ENCODE measurements around the gene YJEFN3. TPM values are rescaled to one million over a fixed set of nuclear protein-coding genes. Genes with fewer than 3 reads are reported as not detected.

The YJEFN3 gene, protein sequence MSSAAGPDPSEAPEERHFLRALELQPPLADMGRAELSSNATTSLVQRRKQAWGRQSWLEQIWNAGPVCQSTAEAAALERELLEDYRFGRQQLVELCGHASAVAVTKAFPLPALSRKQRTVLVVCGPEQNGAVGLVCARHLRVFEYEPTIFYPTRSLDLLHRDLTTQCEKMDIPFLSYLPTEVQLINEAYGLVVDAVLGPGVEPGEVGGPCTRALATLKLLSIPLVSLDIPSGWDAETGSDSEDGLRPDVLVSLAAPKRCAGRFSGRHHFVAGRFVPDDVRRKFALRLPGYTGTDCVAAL
- total RNA-seq (1 to 10 TPM; 4.4 to 9.2 TPM), polyA plus RNA-seq (ENCODE audit: insufficient read length in 2 of 2) (10 to 100 TPM; 20.9 to 30.6 TPM)
- long read RNA-seq, donor 1, transcript YJEFN3-201 (6 exons, 878 nt): major isoform, 10 of 18 reads
- long read RNA-seq, donor 1, partial matches to known transcripts: 8 of 18 reads
- long read RNA-seq, donor 1, other reads (novel, unspliced or antisense): 0 of 18 reads
- long read RNA-seq, donor 2, partial matches to known transcripts: 0 of 3 reads
- long read RNA-seq, donor 2, other reads (novel, unspliced or antisense): 0 of 3 reads
- long read RNA-seq, donor 3, partial matches to known transcripts: 0 of 4 reads
- long read RNA-seq, donor 3, other reads (novel, unspliced or antisense): 0 of 4 reads
- long read RNA-seq, donor 4: 0 reads

DNA sequence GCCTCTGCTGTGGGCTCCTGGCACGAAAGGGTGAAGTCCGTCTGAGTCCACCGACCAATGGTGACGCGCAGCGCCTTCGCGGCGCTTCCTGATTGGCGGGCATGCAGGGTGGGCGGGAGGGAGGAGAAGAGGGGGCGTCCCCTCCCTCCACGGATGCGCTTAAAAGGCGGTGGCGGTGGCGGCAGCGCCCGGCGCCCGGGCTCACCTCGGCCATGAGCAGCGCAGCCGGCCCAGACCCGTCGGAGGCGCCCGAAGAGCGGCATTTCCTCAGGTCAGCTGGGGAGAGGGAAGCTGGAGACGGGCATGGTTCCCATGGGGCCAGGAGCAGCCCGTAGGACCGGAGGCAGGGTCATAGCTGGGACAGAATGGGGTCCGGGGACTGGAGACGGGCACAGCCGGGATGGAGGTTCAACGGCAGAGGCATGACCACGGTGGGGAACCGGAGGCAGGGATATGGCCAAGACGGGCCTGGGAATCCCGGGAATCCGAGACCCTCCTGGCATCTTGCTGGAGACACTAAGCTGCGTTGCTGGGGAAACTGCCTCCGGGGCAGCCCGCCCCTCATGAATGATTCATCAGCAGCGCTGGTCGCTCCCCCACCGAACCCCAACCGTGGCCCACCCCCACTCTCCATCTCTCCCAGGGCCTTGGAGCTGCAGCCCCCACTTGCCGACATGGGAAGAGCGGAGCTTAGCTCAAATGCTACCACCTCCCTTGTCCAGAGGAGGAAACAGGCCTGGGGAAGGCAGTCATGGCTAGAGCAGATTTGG is at the start of gene YJEFN3:
YJEFN3 (plus strand) TSS at position 191 of the 770 bp plus-strand sequence; CDS start at position 213, 22 bp downstream.
- Histone ChIP-seq H3K9me3 (ENCODE audit: control insufficient read depth, insufficient read depth, low read length) (no peaks in the 10 kb centered on the region), H3K27me3 (ENCODE audit: control insufficient read depth, insufficient read depth, low read length) (no peaks in the 10 kb centered on the region), H3K4me3 (ENCODE audit: low read depth, low read length) (peak within 1 kb of the TSS; percentile 33), H3K36me3 (ENCODE audit: control insufficient read depth, insufficient read depth, low read length) (peaks cover 64% of the 10 kb centered on the region), H3K27ac (ENCODE audit: low read depth, low read length) (no peak within 1 kb of the TSS), H3K4me1 (ENCODE audit: control insufficient read depth, insufficient read depth, low read length) (peaks cover 42% of the 10 kb centered on the region)
- peak in 5 of 6 donors; percentile 55 to 95 (median 71) for DNase-seq (ENCODE audit: low read depth in 4 of 6, low spot score in 6 of 6)
- 8% methylated on average over 46 of the region's 50 CpGs for WGBS (ENCODE audit: insufficient coverage)

DNA sequence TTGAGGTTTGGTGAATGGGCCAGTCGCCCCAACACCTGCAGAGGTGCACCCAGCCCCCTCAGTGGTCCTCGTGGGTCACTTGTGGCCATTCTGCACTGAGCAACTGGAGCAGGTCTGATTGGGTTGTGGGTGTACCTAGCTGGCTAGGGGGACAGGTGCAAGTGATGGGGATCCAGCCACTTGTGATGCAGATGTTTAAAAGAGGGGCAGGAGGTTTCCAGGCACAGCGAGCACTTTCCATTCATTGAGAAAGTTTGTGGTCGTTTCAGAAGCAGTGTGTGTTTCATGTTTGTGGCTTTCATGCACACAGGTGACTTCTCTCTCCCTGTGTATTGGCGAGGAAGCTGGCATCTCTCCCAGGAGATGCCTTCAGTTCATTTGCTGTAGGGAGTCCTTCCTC is 48.0 kb upstream of the YJEFN3 start:
- H3K9me3 ChIP-seq (ENCODE audit: control insufficient read depth, insufficient read depth, low read length): no peaks in the 10 kb centered on the region
- peaks cover 23% of the 10 kb centered on the region for H3K4me1 ChIP-seq (ENCODE audit: control insufficient read depth, insufficient read depth, low read length)
- peaks cover 11% of the 10 kb centered on the region for H3K36me3 ChIP-seq (ENCODE audit: control insufficient read depth, insufficient read depth, low read length)
- H3K27me3 ChIP-seq (ENCODE audit: control insufficient read depth, insufficient read depth, low read length): no peaks in the 10 kb centered on the region
- no peak overlapping the region for H3K27ac ChIP-seq (ENCODE audit: low read depth, low read length)
- no peak for DNase-seq (ENCODE audit: low read depth in 4 of 6, low spot score in 6 of 6)
- no peak overlapping the region for H3K4me3 ChIP-seq (ENCODE audit: low read depth, low read length)
- 94% methylated on average over 4 of the region's 5 CpGs for WGBS (ENCODE audit: insufficient coverage)

DNA sequence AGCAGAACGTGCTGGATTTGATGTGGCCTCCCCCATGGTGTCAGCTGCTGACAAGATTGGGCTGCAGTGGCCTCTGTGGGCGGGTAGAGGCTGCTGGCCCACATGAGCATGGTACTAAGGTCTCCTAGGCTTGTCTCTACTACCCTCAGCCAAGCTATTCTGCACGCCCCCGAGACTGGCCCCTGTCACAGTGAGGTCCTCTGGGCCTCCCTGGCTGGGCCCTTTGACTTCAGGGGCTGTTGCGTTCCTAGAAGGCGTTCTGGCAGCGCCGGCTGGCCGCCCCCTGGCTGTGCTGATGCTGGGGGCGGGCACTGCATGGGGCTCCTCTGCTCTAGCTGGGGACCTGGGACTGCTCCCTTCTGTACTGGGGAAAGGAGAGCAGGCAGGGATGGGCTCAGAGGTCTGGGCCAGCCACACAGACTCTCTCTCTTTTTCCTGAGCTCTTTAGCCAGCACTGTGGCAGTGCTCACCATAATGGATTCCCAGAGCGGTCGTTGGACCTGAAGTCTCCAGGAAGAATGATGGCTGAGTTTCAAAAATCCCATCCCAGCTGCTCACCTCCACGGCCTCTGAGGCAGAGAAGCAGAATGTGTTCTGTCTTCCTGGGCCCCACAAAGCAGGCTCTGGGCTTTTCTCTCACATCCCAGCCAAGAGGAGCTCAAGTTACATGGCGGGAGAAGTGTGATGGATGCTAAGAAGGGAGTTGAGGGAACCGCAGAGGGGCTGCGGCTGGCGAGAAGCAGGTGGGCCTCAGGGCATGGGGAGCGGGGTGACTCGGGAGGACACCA is 45.7 kb upstream of the YJEFN3 start:
- DNase-seq (ENCODE audit: low read depth in 4 of 6, low spot score in 6 of 6): peak in 1 of 6 donors; percentile 54
- Histone ChIP-seq H3K36me3 (ENCODE audit: control insufficient read depth, insufficient read depth, low read length) (peaks cover 25% of the 10 kb centered on the region), H3K27me3 (ENCODE audit: control insufficient read depth, insufficient read depth, low read length) (no peaks in the 10 kb centered on the region), H3K4me3 (ENCODE audit: low read depth, low read length) (no peak overlapping the region), H3K4me1 (ENCODE audit: control insufficient read depth, insufficient read depth, low read length) (peaks cover 37% of the 10 kb centered on the region), H3K9me3 (ENCODE audit: control insufficient read depth, insufficient read depth, low read length) (no peaks in the 10 kb centered on the region), H3K27ac (ENCODE audit: low read depth, low read length) (peak overlapping the region; percentile 52)
- WGBS (ENCODE audit: insufficient coverage): 48% methylated on average over 17 of the region's 19 CpGs

DNA sequence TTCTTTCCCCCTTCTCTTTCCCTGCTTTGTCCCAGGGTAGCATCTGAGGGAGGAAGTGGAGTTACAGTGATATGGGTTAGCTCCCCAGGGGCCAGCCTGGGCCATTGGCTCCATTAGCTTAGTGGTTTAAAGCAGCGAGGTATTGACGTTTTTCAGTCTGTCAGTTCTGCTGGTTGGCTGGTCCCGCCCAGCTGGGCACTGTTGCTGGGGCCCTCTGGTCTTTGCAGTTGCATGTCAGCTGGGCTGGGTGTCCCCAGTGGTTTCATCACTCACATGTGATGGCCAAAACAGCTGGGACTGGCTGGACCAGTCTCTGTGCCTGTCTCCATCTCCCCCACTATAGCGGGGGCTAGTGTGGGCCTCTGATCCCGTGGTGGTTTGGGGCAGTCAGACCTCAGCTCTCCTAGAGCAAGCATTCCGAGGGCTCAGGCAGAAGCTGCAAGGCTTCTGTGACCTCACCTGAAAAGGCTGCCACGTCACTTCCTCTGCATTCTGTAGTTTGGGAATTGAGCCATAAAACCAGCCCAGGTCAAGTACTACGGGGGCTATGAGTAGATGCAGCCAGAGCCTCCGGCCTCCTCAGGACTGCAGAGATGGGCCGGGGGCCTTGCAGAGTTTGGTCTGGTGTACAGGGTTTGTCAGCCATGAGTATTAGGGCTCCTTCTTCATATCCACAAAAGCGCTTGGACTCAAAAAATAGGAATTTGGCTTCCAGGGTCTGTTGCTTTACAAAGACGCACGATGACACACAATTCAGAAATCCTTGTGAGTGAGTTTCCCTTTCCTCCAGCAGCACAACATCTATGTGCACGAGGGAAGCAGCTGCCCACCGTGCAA is 43.3 kb upstream of the YJEFN3 start:
- H3K4me3 ChIP-seq (ENCODE audit: low read depth, low read length): no peak overlapping the region
- no peak for DNase-seq (ENCODE audit: low read depth in 4 of 6, low spot score in 6 of 6)
- H3K4me1 ChIP-seq (ENCODE audit: control insufficient read depth, insufficient read depth, low read length): peaks cover 61% of the 10 kb centered on the region
- H3K27ac ChIP-seq (ENCODE audit: low read depth, low read length): no peak overlapping the region
- 76% methylated on average over 14 of the region's 15 CpGs for WGBS (ENCODE audit: insufficient coverage)
- no peaks in the 10 kb centered on the region for H3K27me3 ChIP-seq (ENCODE audit: control insufficient read depth, insufficient read depth, low read length)
- H3K36me3 ChIP-seq (ENCODE audit: control insufficient read depth, insufficient read depth, low read length): peaks cover 25% of the 10 kb centered on the region
- H3K9me3 ChIP-seq (ENCODE audit: control insufficient read depth, insufficient read depth, low read length): no peaks in the 10 kb centered on the region

DNA sequence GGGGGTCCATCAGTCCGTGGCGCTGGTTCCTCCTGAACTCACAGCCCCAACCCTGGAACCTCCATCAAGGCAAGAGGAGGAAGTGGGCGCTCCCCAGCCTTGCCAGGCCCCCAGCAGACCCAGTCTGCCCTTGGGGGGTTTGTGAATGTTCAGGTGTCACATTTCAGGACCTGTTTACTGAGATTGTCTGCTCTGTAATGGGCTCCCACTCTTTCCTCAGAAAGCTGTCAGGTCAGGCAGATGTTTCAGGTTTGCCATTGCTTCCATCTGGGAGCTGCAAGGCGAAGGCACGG is 42.8 kb upstream of the YJEFN3 start:
- Histone ChIP-seq H3K4me1 (ENCODE audit: control insufficient read depth, insufficient read depth, low read length) (peaks cover 63% of the 10 kb centered on the region), H3K9me3 (ENCODE audit: control insufficient read depth, insufficient read depth, low read length) (no peaks in the 10 kb centered on the region), H3K4me3 (ENCODE audit: low read depth, low read length) (no peak overlapping the region), H3K27me3 (ENCODE audit: control insufficient read depth, insufficient read depth, low read length) (no peaks in the 10 kb centered on the region), H3K27ac (ENCODE audit: low read depth, low read length) (no peak overlapping the region), H3K36me3 (ENCODE audit: control insufficient read depth, insufficient read depth, low read length) (peaks cover 25% of the 10 kb centered on the region)
- WGBS (ENCODE audit: insufficient coverage): 100% methylated on average over 3 of the region's 5 CpGs
- DNase-seq (ENCODE audit: low read depth in 4 of 6, low spot score in 6 of 6): no peak

DNA sequence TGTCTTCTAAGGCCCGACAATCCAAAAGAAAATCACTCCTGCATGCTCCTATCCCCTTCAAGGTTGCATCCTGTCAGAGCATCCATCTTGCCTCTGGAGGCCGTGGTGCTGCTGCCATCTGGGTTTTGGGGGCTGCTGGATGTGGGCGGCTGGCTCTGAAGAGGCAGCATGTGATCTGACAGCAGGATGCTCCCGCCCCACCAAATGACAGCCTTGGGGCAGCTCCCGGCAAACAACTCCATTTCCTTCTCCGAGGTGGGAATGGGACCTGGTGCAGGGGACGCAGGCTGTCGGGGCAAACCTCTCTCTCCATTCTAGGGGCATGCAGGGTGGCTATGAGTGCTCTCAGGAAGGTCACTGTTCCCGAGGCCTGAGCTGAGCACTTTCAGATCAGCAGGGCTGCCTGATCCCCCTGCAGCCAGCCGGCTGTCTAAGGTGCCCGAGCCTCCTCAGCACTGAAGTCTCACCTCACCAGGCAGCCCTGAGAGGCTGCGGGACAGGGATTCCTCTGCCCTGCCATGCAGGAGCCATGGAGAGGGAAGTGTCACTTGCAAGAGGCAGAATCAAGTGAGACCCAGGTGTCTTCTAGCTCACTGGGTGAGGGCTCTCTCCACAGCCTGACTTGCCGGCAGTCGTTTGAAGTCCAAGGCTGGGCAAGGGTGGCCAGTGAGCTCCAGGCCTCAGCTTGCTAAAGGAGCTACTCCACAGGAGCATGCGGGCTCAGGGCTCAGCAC is 42.2 kb upstream of the YJEFN3 start:
- no peaks in the 10 kb centered on the region for H3K9me3 ChIP-seq (ENCODE audit: control insufficient read depth, insufficient read depth, low read length)
- H3K36me3 ChIP-seq (ENCODE audit: control insufficient read depth, insufficient read depth, low read length): peaks cover 27% of the 10 kb centered on the region
- no peak overlapping the region for H3K4me3 ChIP-seq (ENCODE audit: low read depth, low read length)
- WGBS (ENCODE audit: insufficient coverage): 76% methylated on average over 11 of the region's 15 CpGs
- no peak overlapping the region for H3K27ac ChIP-seq (ENCODE audit: low read depth, low read length)
- no peak for DNase-seq (ENCODE audit: low read depth in 4 of 6, low spot score in 6 of 6)
- no peaks in the 10 kb centered on the region for H3K27me3 ChIP-seq (ENCODE audit: control insufficient read depth, insufficient read depth, low read length)
- H3K4me1 ChIP-seq (ENCODE audit: control insufficient read depth, insufficient read depth, low read length): peaks cover 63% of the 10 kb centered on the region

DNA sequence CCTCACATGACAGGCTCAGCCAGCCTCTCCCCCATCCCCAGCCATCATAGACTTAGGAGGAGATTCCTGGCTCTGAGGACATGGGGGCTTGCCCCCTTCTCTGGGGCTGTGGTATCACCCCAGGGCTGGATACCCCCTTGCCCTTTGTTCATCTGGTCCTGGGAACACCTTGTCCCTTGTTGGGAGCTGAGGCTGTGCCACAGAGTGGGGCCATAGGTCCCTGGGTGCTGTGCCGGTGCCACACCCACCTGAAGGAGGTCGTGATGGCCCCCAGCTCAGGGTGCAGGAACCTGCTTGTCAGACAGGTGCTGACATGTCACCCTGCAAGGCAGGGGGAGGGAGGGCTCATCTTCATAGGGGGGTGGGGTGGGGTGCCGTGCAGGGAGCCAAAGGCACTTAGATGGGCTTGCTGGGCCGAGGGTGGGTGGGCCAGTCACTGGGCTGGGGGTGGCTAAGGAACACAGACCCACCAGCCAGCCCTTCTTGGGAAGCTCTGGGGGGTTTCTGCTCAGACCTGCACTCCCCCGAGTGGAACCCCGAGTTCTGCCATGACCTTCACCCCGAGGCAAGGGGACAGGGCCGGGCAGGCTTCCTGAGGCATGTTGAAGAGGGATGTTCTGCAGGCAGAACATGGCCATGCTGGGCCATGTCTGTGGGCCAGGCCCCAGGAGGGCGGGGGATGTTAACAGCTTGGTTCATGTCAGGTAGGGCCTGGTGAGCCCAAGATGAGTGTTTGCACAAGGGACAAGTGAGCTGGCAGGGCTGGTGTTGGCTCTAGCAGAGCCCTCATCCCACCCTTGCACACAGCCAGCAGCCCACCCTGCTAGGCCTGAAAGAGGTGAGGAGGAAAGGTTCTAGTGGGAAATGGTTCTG is 41.4 kb upstream of the YJEFN3 start:
- Histone ChIP-seq H3K9me3 (ENCODE audit: control insufficient read depth, insufficient read depth, low read length) (no peaks in the 10 kb centered on the region), H3K4me1 (ENCODE audit: control insufficient read depth, insufficient read depth, low read length) (peaks cover 62% of the 10 kb centered on the region), H3K36me3 (ENCODE audit: control insufficient read depth, insufficient read depth, low read length) (peaks cover 35% of the 10 kb centered on the region), H3K4me3 (ENCODE audit: low read depth, low read length) (no peak overlapping the region), H3K27ac (ENCODE audit: low read depth, low read length) (no peak overlapping the region), H3K27me3 (ENCODE audit: control insufficient read depth, insufficient read depth, low read length) (no peaks in the 10 kb centered on the region)
- no peak for DNase-seq (ENCODE audit: low read depth in 4 of 6, low spot score in 6 of 6)
- WGBS (ENCODE audit: insufficient coverage): 90% methylated on average over 7 of the region's 9 CpGs

All from spinal cord (tissue), 10 donors.